Uterus (tissue), 2 donors: ENCODE results near the gene IL31.

Experiments
- CTCF ChIP-seq, 4 experiments: fragments of 200-600 bp in 2 of 4; fragments of 450-650 bp in 2 of 4; sonication (generic) in 2 of 4; IDR thresholded peaks; one replicate each; pipeline ENCODE4 v1.5.1; 2016 to 2019; ENCODE audit warnings: antibody characterized with exemption in 4 of 4, mild to moderate bottlenecking in 2 of 4, moderate library complexity in 1 of 4
- POLR2A ChIP-seq, 2 donors: fragments of 450-650 bp; IDR thresholded peaks; one replicate each; pipeline ENCODE4 v1.6.1; 2016; ENCODE audit warnings: antibody characterized with exemption in 2 of 2, mild to moderate bottlenecking in 1 of 2, moderate library complexity in 1 of 2

DNA sequence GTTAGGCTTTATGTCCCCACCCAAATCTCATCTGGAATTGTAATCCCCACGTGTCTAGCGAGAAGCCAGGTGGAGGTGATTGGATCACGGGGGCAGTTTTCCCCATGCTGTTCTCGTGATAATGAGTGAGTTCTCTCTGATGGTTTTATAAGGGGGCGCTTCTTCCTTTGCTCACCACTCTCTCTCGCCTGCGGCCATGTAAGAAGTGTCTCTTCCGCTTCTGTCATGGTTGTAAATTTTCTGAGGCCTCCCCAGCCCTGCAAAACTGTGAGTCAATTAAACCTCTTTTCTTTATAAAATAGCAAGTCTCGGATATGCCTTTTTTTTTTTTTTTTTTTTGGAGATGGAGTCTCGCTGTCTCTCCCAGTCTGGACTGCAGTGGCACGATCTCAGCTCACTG is 13.3 kb downstream of the IL31 start:
- TF ChIP-seq CTCF (IDR thresholded peaks at IDR 0.05) (no peak), POLR2A (IDR thresholded peaks at IDR 0.05) (no peak)
